GM19324 (cell line): ENCODE data around the gene ORM1.

ENCODE experiments used
- ATAC-seq: cut with Tn5 transposase; IDR thresholded peaks from one replicate; pipeline ENCODE4 v1.9.1; 2021; ENCODE audit warnings: mild to moderate bottlenecking, moderate library complexity; ENCODE audit not compliant: unreplicated experiment, low FRiP score

Gene ORM1

GRCh38 chr9:114361542-114361941 is 38.6 kb downstream of the ORM1 start:
- no peak for ATAC-seq

- no peak for ATAC-seq
Measured at GRCh38 chr9:114362394-114362793, 39.5 kb downstream of the ORM1 start.

GRCh38 chr9:114363424-114363823 is 40.5 kb downstream of the ORM1 start:
- ATAC-seq: no peak

GRCh38 chr9:114364134-114365041 is 41.5 kb downstream of the ORM1 start:
- no peak for ATAC-seq

- no peak for ATAC-seq
Measured at GRCh38 chr9:114365194-114365593, 42.3 kb downstream of the ORM1 start.

- no peak for ATAC-seq
Measured at GRCh38 chr9:114366334-114367128, 43.6 kb downstream of the ORM1 start.

- ATAC-seq: no peak
Measured at GRCh38 chr9:114367366-114367765, 44.5 kb downstream of the ORM1 start.

GRCh38 chr9:114367772-114368569 is 45.1 kb downstream of the ORM1 start:
- no peak for ATAC-seq

- no peak for ATAC-seq
Measured at GRCh38 chr9:114369216-114370130, 46.6 kb downstream of the ORM1 start.

- no peak for ATAC-seq
Measured at GRCh38 chr9:114370251-114370967, 47.5 kb downstream of the ORM1 start.

GRCh38 chr9:114370968-114371320 is 48.0 kb downstream of the ORM1 start:
- ATAC-seq: no peak

GRCh38 chr9:114371343-114371944 is 48.5 kb downstream of the ORM1 start:
- no peak for ATAC-seq

- no peak for ATAC-seq
Measured at GRCh38 chr9:114371973-114372917, 49.3 kb downstream of the ORM1 start.

GRCh38 chr9:114372921-114373448 is 50.1 kb downstream of the ORM1 start:
- ATAC-seq: peak; percentile 92

- no peak for ATAC-seq
Measured at GRCh38 chr9:114373960-114374730, 51.2 kb downstream of the ORM1 start.

GRCh38 chr9:114374936-114375335 is 52.0 kb downstream of the ORM1 start:
- no peak for ATAC-seq
